Rectal smooth muscle tissue (tissue), 1 donor: ENCODE measurements around the gene HHEX.
"Not testable (repeated sequence)": the region's sequence is repeated elsewhere in the genome, so short reads cannot be mapped to it uniquely, and the experiment has no call there.

ENCODE experiments used
- H3K27ac ChIP-seq: one replicate; pipeline ENCODE4 v1.7.0; 2013; ENCODE audit warnings: low read depth, low read length, inconsistent platforms
- H3K27me3 ChIP-seq: one replicate; pipeline ENCODE4 v1.7.0; 2013; ENCODE audit warnings: low read length; ENCODE audit not compliant: control insufficient read depth, insufficient read depth
- H3K36me3 ChIP-seq: one replicate; pipeline ENCODE4 v1.7.0; 2013; ENCODE audit warnings: low read length; ENCODE audit not compliant: control insufficient read depth, insufficient read depth
- H3K4me1 ChIP-seq: one replicate; pipeline ENCODE4 v1.7.0; 2013; ENCODE audit warnings: low read length; ENCODE audit not compliant: control insufficient read depth, insufficient read depth
- H3K4me3 ChIP-seq: one replicate; pipeline ENCODE4 v1.7.0; 2013; ENCODE audit warnings: low read length
- H3K9ac ChIP-seq: one replicate; pipeline ENCODE4 v1.7.0; 2013; ENCODE audit warnings: low read length

Gene HHEX

GRCh38 chr10:92689663-92690210, at the start of gene HHEX:
TSS of gene HHEX (plus strand) at chr10:92689955. CDS start at chr10:92689987, 32 bp downstream.
- Histone ChIP-seq H3K9ac (no peak within 1 kb of the TSS), H3K27me3 (peaks cover 4% of the 10 kb centered on the region), H3K4me3 (peak within 1 kb of the TSS; percentile 70), H3K27ac (peak within 1 kb of the TSS; percentile 68), H3K36me3 (no peaks in the 10 kb centered on the region), H3K4me1 (no peaks in the 10 kb centered on the region)

GRCh38 chr10:92640107-92640506, 49.6 kb upstream of the HHEX start:
- Histone ChIP-seq H3K36me3 (no peaks in the 10 kb centered on the region), H3K9ac (no peak overlapping the region), H3K27ac (no peak overlapping the region), H3K4me3 (no peak overlapping the region), H3K27me3 (no peaks in the 10 kb centered on the region), H3K4me1 (no peaks in the 10 kb centered on the region)

GRCh38 chr10:92641492-92641891, 48.3 kb upstream of the HHEX start:
- Histone ChIP-seq H3K4me1 (no peaks in the 10 kb centered on the region), H3K4me3 (no peak overlapping the region), H3K9ac (no peak overlapping the region), H3K27me3 (no peaks in the 10 kb centered on the region), H3K36me3 (no peaks in the 10 kb centered on the region), H3K27ac (no peak overlapping the region)

- no peak overlapping the region for H3K4me3 ChIP-seq
- no peak overlapping the region for H3K27ac ChIP-seq
Measured at GRCh38 chr10:92644921-92645320, 44.8 kb upstream of the HHEX start.

GRCh38 chr10:92650864-92651263, 38.9 kb upstream of the HHEX start:
- H3K36me3 ChIP-seq, H3K27ac ChIP-seq, H3K4me1 ChIP-seq: not testable (repeated sequence)

More at GRCh38 chr10:92644921-92645320, 44.8 kb upstream of the HHEX start:
- H3K27me3 ChIP-seq: no peaks in the 10 kb centered on the region
- no peaks in the 10 kb centered on the region for H3K36me3 ChIP-seq
- no peak overlapping the region for H3K9ac ChIP-seq
- no peaks in the 10 kb centered on the region for H3K4me1 ChIP-seq

GRCh38 chr10:92655426-92655825, 34.3 kb upstream of the HHEX start:
- Histone ChIP-seq H3K4me1 (no peaks in the 10 kb centered on the region), H3K4me3 (no peak overlapping the region), H3K27me3 (no peaks in the 10 kb centered on the region), H3K9ac (no peak overlapping the region), H3K36me3 (no peaks in the 10 kb centered on the region), H3K27ac (no peak overlapping the region)

More at GRCh38 chr10:92650864-92651263, 38.9 kb upstream of the HHEX start:
- H3K9ac ChIP-seq, H3K4me3 ChIP-seq, H3K27me3 ChIP-seq: not testable (repeated sequence)

GRCh38 chr10:92656266-92656961, 33.3 kb upstream of the HHEX start:
- H3K4me3 ChIP-seq: no peak overlapping the region
- H3K36me3 ChIP-seq: no peaks in the 10 kb centered on the region
- no peak overlapping the region for H3K27ac ChIP-seq
- H3K9ac ChIP-seq: no peak overlapping the region
- H3K27me3 ChIP-seq: no peaks in the 10 kb centered on the region
- H3K4me1 ChIP-seq: no peaks in the 10 kb centered on the region

- Histone ChIP-seq H3K4me3 (no peak overlapping the region), H3K27ac (no peak overlapping the region), H3K9ac (no peak overlapping the region), H3K27me3 (no peaks in the 10 kb centered on the region), H3K4me1 (no peaks in the 10 kb centered on the region), H3K36me3 (no peaks in the 10 kb centered on the region)
Measured at GRCh38 chr10:92657024-92657423, 32.7 kb upstream of the HHEX start.

GRCh38 chr10:92662848-92663247, 26.9 kb upstream of the HHEX start:
- H3K4me1 ChIP-seq: no peaks in the 10 kb centered on the region
- H3K9ac ChIP-seq: no peak overlapping the region
- no peaks in the 10 kb centered on the region for H3K36me3 ChIP-seq
- no peak overlapping the region for H3K27ac ChIP-seq
- no peak overlapping the region for H3K4me3 ChIP-seq
- H3K27me3 ChIP-seq: no peaks in the 10 kb centered on the region

- Histone ChIP-seq H3K36me3 (no peaks in the 10 kb centered on the region), H3K27me3 (no peaks in the 10 kb centered on the region), H3K27ac (no peak overlapping the region), H3K9ac (no peak overlapping the region), H3K4me1 (no peaks in the 10 kb centered on the region), H3K4me3 (no peak overlapping the region)
Measured at GRCh38 chr10:92664322-92664721, 25.4 kb upstream of the HHEX start.

GRCh38 chr10:92667078-92667477, 22.7 kb upstream of the HHEX start:
- Histone ChIP-seq H3K4me3 (no peak overlapping the region), H3K27me3 (no peaks in the 10 kb centered on the region)

GRCh38 chr10:92677708-92678107, 12.0 kb upstream of the HHEX start:
- no peak overlapping the region for H3K4me3 ChIP-seq
- H3K27me3 ChIP-seq: no peaks in the 10 kb centered on the region
- no peaks in the 10 kb centered on the region for H3K4me1 ChIP-seq
- H3K27ac ChIP-seq: no peak overlapping the region
- H3K36me3 ChIP-seq: no peaks in the 10 kb centered on the region
- no peak overlapping the region for H3K9ac ChIP-seq

More at GRCh38 chr10:92667078-92667477, 22.7 kb upstream of the HHEX start:
- no peak overlapping the region for H3K27ac ChIP-seq
- no peaks in the 10 kb centered on the region for H3K4me1 ChIP-seq
- no peak overlapping the region for H3K9ac ChIP-seq
- H3K36me3 ChIP-seq: no peaks in the 10 kb centered on the region

- no peaks in the 10 kb centered on the region for H3K27me3 ChIP-seq
- no peak overlapping the region for H3K9ac ChIP-seq
- no peaks in the 10 kb centered on the region for H3K4me1 ChIP-seq
- no peak overlapping the region for H3K27ac ChIP-seq
- no peaks in the 10 kb centered on the region for H3K36me3 ChIP-seq
- H3K4me3 ChIP-seq: no peak overlapping the region
Measured at GRCh38 chr10:92678206-92678605, 11.5 kb upstream of the HHEX start.
